ENCODE data around the gene BRD1.
"Not testable (repeated sequence)": the region's sequence is repeated elsewhere in the genome, so short reads cannot be mapped to it uniquely, and the experiment has no call there.

The BRD1 gene

DNA sequence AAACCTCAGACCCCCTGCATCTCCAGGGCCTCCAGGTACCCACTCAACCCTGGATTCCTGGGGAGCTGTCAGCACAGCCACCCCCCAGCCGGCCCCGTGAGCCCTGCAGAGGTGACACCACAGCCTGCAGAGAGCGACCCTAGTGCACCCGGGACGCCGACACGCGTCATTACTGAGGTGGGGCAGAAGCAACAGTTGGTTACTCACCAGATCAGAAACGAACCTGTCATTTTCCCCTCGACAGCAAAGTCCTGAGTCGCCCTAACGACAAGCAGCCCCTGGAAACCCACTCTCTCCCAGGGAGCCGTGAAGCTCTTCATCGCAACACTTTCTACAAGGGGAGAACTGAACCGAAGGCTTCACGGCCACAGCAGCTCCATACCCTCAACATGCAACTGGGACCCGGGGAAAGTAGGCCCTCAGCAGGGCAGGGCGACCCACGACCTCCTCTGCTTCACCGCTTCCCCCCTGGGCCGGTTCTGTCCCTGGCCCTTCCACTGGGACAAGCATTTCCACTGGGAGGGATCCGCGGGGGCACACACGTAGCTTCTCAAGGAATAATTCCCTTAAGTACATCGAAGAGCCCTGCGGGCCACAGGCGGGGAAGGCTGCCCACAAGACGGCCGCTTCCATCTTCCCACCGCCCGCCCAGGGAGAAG, 1.6 kb downstream of the BRD1 start:
- DNase-seq (ENCODE audit: low spot score) = no peak

DNA sequence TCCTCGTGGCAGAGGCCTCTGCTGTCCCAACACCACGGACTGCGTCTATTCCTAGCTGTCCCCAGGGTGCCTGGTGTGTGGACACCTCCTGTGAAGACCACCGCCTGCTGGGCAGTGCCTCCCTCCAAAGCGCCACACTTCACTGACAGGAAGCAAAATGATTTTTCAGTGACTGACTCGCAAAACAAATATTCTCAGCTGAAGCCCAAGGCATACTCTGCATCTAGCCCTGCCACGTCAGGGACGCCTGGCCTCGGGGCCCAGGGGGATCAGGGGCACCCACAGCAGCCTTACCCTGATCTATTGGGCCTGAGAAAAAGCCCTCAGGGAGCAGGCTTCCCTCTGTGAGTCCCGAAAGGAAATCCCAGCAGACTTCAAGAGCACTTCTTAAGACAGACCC, 2.2 kb downstream of the BRD1 start:
- DNase-seq (ENCODE audit: low spot score) = no peak

DNA sequence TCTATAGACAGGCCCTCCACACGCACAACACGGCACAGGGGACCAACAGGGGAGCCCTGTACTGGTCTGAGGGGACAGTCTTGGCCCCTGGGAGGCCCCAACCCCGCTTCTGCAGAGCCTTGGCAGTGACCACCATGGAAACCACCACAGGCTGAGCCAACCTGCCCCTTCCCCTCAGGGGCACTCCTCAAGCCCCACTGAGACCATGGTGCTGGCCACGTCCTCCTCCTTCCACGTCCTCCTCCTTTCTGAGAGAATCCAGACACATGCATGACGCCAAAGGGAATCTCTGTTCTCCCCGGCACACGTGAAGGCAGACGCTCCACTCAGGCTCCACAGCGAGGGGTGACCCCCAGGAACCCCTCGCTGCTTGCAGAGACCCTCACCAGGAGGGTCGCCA, 2.7 kb downstream of the BRD1 start:
- no peak for DNase-seq (ENCODE audit: low spot score)

DNA sequence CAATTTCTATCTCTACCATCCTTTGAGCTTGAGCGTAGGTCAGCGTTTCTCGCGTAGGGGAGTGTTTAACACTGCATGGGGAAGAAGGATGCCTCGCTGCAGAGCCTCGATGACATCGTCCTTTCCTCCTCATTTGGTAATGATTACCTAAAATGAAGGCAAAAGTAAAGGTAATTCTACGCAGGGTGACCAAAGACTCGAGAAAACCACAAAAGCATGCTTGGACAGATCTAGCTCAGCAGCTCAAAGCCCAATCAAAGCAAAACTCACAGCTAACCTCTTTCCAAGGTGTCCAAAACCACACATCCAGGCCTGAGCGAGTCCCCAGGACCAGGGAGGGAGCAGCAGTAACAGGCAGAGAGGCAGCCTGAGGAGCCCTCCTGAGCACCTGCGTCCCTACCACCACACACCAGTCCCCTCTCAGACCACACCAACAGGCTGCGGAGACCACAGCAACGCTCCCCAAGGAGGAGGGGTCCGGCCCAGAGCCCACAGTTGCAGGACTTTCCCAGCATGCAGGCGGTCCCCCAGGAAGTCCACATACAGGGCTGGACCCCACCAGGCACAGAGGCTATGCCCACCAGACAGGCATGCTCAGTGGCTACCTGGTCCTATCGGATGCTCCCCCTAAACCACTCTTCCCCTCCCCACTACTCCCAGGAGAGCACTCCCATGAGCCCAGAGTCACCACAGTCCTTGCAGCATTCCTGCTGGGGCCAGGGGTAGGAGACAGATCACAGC, 3.3 kb downstream of the BRD1 start:
- no peak for DNase-seq (ENCODE audit: low spot score)

DNA sequence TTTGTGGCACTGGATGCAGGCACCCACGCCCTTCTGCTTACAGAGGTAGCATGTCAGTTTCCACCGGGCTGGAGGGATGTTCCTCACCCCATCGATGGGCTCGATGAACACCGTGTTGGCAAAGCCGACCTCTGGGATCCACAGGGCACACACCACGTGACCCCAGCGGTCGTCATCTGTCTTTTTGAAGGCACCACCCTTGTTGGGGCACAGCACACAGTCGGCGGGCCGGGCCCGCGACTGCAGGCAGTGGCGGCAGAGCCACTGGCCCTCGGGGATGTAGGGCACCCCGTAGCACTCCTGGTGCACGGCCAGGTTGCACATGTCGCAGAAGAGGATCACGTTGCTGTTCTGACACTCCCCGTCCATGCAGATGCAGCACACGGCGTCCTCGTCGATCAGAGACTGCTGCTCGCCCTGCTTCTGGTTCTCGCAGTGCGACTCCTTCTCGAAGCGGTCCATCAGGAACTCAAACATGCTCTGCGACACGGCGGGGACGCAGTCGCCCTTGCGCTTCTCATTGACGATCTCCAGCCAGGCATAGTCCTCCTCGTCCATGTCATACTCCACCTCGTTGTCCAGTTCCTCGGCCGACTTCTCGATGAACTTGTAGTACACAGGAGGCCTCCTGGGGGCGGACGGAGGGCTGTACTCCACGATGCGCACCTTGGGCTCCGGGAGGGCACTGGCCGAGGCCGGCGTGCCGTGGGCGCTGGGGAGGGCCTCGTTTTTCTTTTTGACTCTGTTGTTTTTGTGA, 4.2 kb downstream of the BRD1 start:
- no peak for DNase-seq (ENCODE audit: low spot score)

DNA sequence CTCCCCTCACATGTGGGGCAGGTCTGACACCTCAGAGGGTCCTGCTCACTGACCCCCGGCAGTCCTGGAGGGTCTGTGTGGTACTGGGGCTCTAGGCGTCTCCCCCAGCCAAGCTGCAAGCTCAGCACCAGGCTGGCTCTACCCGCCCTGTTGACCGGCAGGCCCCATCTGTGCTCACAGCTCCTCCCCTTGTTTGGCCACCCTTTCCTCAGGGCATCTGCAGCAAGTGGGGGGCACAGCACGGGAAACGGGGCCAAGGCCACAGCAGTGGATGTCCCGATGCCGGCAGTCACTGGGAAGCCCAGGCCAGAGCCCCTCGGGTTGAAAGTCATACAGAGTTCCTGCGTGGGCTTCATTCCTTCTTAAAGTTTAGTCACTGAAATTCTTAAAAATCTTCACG, 5.9 kb downstream of the BRD1 start:
- not testable (repeated sequence) for DNase-seq (ENCODE audit: low spot score)

DNA sequence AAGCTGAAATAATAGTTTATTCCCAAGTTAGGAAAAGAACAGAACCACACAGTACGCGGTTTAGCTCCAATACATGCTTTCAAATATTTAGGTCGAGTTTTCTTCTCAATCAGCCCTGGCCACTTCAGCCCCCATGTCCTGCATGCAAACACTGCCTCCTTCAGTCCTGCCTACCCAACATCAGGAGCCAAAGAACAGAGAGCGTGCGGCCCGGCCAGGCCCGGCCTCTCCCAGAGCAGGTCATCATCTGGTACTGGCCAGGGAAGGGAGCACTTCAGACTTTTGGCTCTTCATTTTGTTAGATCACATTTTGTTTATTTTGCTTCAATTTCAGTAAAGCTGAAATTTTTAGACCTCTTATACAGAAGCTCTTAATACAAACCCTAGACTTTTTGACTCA, 6.7 kb downstream of the BRD1 start:
- DNase-seq (ENCODE audit: low spot score) = no peak

DNA sequence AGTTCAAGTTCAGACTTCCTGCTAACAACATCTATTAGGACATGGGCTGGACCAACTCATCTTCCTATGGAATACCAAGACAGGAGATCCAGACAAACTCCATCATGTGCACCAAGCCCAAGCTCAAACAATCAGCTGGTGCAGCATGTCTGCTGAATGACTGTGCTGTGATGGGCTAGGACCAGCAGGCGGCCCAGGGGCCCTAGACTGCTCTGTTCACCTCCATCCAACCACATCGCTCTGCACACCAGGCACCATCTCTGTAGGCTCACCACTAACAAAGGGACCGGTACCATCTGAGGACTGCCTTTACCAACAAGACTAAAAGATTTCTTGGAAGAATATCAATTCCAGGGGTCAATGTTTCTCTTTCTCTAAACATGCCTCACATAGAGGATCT, 10.3 kb downstream of the BRD1 start:
- no peak for DNase-seq (ENCODE audit: low spot score)

DNA sequence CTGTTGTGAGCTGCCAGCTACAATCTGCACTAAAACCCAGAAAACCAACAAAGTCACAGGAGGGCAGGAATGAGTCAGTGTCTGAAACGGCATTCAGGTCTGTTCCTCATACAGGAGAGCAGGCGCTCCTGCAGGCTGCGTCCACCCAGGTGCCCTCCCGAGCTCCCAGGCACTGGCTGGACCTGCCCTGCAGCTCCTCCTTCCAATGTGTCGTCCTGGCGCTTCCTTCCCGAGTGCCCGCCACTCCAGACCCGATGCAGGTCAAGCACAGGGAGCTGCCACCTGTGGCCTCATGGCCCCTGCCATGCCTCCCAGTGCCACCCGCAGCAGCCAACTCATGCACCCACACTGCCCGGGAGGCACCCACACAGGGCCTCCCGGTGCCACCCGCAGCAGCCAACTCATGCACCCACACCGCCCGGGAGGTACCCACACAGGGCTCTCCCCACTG, 12.0 kb downstream of the BRD1 start:
- DNase-seq (ENCODE audit: low spot score) = no peak

DNA sequence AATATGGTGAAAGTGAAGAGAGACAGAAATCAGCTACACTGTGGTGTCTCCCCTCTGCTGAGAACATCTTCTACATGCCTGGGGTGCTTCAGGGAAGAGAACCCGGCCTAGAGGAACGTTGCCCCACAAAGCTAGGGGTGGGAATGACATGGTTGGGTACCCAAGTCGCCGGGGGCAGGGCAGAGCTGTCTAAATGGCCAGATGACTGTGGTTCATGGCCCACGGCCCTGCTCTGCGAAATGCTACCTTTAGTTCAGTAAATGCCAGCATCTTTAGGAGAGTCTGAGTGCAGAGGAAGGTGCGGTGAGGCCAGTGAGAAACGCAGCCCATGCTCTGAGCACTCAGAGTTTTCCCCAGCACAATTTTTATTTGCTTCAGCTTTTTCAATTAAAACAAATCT, 12.8 kb downstream of the BRD1 start:
- no peak for DNase-seq (ENCODE audit: low spot score)

DNA sequence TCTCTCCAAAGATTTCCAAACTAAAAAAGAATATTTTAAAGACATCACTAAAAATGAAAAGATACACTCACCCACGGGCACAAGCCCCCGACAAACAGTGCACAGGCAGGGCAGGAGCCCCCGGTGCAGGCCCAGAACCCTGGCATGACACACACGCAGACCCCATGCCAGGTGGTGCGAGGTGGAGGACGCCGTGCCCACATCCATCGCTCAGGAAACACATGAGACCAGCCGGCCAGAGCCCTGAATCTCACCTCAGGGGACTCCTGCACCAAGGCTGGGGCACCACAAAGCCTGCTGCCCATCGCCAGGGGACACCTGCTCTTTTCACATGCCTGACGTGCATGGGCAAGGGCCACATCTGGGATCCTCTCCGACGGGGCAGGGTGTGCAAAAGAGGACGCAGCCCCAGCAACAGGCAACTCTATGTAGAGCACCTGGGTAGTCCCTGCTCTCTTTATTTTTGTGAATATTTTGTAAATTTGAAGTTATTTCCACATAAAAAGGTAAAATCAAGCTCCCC, 13.4 kb downstream of the BRD1 start:
- no peak for DNase-seq (ENCODE audit: low spot score)

DNA sequence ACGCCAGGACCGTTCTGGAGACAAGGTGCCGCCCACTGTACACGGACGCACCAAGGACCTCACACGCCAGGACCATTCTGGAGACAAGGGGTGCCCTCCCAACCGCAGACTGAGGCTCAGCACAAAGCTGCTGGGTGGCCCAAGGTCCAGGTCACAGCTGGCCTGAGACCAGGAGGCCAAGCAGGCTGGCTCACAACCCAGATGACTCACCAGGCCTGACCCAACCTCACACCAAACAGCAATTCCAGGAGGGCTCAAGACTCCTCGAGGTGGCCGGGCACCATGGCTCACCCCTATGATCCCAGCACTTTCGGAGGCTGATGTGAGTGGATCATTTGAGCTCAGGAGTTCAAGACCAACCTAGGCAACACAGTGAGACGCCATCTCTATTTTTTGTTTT, 14.8 kb downstream of the BRD1 start:
- DNase-seq (ENCODE audit: low spot score) = no peak

DNA sequence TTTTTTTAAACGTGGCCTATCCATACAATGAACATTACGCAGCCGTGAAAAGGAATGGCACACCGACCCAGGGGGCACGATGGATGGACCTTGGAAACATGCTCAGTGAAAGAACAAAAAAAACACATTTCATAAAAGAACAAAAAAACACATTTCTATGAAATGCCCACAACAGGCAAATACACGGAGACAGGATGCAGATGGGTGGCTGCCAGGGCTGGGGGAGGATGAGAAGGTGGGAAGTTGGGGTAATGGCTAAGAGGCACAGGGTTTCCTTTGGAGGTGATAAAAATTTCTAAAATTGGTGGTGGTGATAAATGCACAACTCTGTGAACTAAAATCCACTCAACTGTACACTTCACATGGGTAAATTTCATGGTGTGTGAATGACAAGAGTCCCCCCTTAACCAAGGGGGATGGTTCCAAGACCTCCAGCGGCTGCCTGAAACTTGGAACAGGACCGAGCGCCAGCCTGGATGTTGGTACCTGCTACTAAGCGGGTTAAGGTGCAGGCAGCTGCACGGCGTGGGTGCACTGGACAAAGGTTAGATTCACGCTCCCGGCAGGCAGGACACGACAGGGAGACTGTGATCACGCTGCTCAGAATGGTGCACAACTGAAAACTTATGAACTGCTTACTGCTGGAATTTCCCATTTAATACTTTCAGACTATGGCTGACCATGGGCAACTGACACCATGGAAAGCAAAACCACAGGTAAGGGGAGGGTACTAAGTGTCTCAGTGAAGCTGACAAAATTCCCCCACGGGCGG, 16.5 kb downstream of the BRD1 start:
- no peak for DNase-seq (ENCODE audit: low spot score)

DNA sequence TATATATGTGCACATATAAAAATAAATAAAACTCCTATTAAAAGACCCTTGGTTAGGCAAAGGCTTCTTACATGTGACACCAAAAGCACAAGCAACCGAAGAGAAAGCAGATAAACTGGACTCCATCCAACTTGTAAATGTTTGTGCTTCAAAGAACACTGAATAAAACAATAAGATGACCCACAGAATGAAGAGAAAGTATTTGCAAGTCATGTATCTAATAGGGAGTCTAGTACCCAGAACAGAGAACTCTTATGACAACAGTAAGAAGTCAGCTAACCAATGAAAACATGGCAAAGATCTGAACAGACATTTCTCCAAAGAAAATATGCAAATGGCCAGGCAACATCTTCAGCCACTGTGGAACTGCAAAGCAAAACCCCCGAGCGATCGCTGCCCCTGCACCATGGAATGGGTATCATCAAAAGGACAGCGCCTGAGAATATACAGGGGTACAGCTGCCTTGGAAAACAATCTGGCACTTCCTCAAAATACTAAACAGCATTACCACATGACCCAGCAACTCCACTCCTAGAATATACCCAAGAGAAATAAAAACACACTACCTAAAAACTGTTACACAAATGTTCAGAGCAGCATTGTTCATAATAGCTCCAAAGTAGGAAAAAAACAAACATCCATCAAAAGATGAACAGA, 17.2 kb downstream of the BRD1 start:
- DNase-seq (ENCODE audit: low spot score) = no peak

DNA sequence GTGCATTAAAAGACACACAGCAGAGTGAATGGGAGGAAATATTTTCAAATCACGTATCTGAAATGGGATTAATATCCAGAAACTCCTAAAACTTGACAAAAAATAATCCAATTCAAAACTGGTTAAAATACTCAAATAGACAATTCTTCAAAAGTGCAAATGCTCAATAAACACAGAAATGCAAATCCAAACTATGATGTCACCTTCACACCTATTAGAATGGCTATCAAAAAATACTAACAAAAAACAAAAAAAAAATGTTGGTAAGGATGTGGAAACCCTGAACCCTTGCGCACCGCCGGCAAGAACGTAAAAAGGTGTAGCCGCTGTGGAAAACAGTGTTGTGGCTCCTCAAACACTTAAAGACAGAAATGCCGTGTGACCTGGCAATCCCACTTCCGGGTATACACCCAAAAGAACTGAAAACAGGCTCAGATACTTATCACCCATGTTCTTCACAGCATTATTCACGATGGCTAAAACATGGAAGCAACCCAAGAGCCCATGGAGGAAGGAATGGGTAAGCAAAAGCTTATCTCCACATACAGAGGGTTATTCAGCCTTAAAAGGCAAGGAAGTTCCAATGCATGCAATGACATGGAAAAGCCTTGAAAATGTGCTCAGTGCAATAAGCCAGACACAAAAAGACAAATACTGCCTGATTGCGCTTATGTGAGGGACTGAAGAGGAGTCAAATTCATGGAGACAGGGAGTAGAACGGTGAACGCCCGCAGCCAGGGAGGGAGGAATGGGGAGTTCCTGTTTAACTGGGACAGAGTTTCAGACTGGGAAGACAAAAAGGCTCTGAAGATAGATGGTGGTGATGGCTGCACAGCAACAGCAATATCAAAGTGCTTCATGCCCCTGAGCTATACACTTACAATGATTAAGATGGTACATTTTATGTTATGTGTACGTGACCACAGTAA, 19.6 kb downstream of the BRD1 start:
- DNase-seq (ENCODE audit: low spot score) = no peak

DNA sequence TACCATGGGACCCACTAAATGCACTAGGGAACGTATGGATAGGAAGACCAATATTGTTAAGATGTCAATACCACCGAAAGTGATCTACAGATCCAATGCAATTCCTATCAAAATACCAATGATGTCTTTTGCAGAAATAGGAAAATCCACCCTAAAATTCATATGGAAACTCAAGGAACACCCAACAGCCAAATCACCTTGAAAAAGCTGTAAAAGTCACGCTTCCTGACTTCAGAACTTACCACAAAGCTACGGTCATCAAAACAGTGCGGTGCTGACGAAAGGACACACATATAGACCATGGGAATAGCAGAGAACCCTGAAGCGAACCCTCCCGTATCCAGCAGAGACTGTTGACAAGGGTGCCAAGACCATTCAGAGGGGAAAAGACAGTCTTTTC, 20.5 kb downstream of the BRD1 start:
- DNase-seq (ENCODE audit: low spot score) = no peak

DNA sequence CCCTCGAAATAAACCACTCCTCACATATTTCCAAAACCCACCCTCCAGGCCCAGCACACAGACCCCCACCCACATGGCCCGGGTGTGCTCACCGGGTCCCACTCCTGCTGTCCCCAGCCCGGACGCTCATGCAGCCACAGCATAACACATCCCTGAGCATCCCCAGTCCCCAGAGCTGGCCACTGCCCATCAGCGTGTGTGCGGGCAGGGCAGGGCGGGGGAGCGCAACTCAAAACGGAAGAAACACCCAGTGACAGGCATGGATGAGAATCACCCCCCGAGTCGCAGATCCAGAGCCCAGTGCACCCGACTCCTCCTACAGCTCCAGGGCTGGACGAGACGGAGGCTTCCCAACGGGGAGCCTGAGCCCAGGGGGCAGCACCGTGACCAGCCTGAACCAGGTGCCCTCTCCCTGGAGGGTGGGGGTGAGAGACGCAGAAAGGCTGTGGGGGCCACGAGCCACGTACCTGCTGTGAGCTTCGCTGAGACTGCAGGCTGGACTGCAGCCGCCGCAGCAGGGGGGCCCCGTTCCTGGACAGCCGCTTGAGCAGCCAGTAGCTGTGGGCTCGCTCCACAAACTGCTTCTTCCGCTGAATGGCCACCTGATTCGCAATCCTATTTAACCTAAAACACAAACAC, 23.8 kb downstream of the BRD1 start:
- no peak for DNase-seq (ENCODE audit: low spot score)

DNA sequence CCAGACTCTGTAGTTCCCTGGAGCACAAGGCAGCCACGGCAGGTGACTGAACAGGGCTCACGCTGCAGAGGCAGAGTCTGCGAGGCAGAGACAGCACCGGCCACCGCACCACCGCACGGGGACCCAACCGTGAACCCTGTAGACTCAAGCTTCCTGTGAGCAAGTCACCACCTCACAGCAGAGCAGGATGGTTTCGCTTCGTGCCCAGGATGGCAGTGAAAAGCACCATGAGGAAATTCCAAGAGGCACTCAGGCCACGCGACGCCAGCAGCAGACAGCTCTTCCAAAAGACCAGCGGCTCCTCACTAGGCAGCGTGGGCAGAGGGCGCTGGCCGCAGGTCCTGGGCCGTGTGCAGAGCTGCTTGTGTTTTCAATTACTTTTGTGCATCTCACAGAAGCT, 24.5 kb downstream of the BRD1 start:
- no peak for DNase-seq (ENCODE audit: low spot score)

DNA sequence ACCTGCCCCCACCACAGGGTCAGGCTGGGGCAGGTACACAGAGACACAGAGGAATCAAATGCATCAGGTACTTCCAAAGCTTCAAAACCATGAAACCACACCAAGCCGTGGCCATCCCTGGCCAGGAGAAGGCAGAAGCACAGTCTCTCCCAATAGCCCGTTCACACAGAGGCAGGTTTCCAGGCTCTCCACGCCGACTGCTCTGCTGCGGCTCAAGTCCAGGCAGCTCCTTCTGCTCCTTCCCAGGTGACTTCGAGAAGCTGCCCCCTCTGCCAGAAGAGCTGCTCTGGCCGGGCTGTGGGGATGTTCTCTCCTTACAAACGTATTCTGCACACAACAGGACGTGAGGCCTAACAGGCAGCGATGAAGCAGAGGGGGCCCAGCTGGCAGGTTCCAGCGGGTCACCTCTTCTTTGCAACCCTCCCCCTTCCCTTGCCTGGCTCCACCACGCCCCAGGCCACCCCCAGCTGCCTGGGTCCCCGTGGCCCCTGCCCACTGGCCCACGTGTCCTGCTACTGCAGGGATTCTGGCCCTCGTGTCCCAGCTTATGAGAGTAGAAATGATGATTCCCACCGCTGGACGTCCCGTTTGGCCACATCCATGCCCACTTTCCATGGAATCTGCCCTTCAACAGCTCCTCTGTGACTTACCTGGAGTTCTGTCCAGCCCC, 26.1 kb downstream of the BRD1 start:
- DNase-seq (ENCODE audit: low spot score) = no peak

Data from LoVo (cell line).